IPS-15b (cell line): ENCODE results near the gene EBF3.
"Not testable (repeated sequence)": the region's sequence is repeated elsewhere in the genome, so short reads cannot be mapped to it uniquely, and the experiment has no call there.

Experiments
- H3K27me3 ChIP-seq: one replicate; pipeline ENCODE4 v1.6.1; 2013; ENCODE audit warnings: low read length; ENCODE audit not compliant: control insufficient read depth, insufficient read depth
- H3K36me3 ChIP-seq: one replicate; pipeline ENCODE4 v1.6.1; 2013; ENCODE audit warnings: low read length; ENCODE audit not compliant: control insufficient read depth, insufficient read depth
- H3K4me1 ChIP-seq: one replicate; pipeline ENCODE4 v1.6.1; 2013; ENCODE audit warnings: mild to moderate bottlenecking, low read length; ENCODE audit not compliant: control insufficient read depth, insufficient read depth
- H3K4me3 ChIP-seq: one replicate; pipeline ENCODE4 v1.5.1; 2013; ENCODE audit warnings: low read depth, low read length
- H3K9ac ChIP-seq: one replicate; pipeline ENCODE4 v1.6.1; 2013; ENCODE audit warnings: low read depth, mild to moderate bottlenecking, low read length
- H3K9me3 ChIP-seq: one replicate; pipeline ENCODE4 v1.6.1; 2013; ENCODE audit warnings: mild to moderate bottlenecking, low read length; ENCODE audit not compliant: control insufficient read depth, insufficient read depth

The EBF3 gene

GRCh38 chr10:129927351-129928120, 36.5 kb downstream of the EBF3 start:
- H3K9me3 ChIP-seq = no peaks in the 10 kb centered on the region
- H3K9ac ChIP-seq = no peak overlapping the region
- no peak overlapping the region for H3K4me3 ChIP-seq
- H3K27me3 ChIP-seq = no peaks in the 10 kb centered on the region
- H3K4me1 ChIP-seq = no peaks in the 10 kb centered on the region
- H3K36me3 ChIP-seq = no peaks in the 10 kb centered on the region

DNA sequence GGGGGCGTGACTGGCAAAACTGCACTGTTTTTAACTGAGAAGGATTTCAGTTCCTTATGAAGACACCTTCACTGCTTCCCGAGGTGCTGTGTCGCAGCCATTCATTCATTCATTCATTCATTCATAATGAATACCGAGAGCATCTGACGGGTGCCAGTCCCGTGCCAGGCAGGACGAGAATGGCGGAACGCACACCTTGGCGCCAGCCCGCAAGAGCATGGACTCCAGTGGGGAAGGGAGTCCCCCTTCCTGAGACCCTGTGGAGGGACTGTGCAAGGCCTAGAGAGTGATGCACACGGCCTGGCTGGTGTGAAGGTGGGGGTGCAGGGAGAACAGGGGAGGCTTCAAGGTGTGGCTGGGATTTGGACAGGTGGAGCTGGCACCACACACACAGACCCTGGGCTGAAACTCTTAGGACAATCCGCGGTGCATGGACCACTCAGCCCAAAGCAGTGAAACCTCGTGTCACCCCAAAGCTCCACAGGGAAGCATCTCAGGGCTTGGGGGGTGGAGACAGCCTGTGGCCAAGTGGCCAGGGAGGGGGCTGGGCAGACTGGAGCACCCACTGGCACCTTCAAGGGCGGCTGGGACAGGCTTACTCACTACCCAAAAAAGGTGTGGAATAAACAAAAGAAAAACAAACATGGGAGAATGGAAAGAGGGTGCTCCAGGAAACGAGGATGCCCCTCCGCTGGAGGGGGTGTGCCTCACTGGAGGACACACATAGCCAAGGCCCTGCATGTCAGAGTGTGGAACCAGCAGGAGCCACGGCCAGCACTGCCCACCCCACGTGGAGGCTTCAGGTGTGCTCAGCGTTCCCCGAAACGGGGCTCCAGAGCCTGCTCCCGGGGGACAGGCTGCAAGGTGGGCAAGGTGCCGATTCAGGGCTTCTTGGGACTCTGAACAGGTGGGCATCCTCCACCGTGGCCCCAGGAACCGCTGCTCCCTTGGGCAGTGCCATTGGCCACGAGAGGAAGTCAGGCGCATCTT, 37.7 kb downstream of the EBF3 start:
- Histone ChIP-seq H3K4me1 (no peaks in the 10 kb centered on the region), H3K9me3 (no peaks in the 10 kb centered on the region), H3K36me3 (no peaks in the 10 kb centered on the region), H3K9ac (no peak overlapping the region), H3K4me3 (no peak overlapping the region), H3K27me3 (no peaks in the 10 kb centered on the region)

- H3K4me3 ChIP-seq = no peak overlapping the region
- no peaks in the 10 kb centered on the region for H3K9me3 ChIP-seq
- H3K36me3 ChIP-seq = no peaks in the 10 kb centered on the region
- H3K4me1 ChIP-seq = no peaks in the 10 kb centered on the region
- no peaks in the 10 kb centered on the region for H3K27me3 ChIP-seq
- no peak overlapping the region for H3K9ac ChIP-seq
These were observed 39.5 kb downstream of the EBF3 start for GRCh38 chr10:129924375-129925085.

DNA sequence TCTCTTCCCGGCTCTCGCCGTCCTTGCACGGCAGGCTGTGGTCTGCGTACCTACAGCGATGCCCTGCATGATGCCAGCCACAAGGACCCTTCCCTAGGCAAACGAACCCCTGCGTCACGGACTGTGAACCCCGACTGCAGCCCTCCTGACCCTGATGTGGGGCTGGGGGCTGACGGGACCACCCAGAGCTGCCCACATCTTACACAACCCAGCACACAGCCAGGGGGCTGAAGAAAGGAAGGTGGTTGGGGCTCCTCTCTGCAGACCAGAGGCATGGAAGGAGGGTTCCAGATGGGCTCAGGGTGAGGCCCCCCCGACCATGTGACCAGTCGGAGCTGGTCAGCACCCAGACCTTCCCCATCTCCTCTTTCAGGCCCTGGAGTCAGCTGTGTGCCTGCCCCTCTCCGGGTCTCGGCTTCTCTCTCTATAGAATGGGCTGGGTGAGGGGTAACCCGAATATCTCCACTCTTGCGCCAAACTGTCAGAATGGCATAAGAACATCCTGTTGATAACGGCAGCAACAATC, 41.4 kb downstream of the EBF3 start:
- Histone ChIP-seq H3K4me3 (no peak overlapping the region), H3K9ac (no peak overlapping the region), H3K36me3 (no peaks in the 10 kb centered on the region), H3K9me3 (no peaks in the 10 kb centered on the region), H3K4me1 (no peaks in the 10 kb centered on the region), H3K27me3 (no peaks in the 10 kb centered on the region)

DNA sequence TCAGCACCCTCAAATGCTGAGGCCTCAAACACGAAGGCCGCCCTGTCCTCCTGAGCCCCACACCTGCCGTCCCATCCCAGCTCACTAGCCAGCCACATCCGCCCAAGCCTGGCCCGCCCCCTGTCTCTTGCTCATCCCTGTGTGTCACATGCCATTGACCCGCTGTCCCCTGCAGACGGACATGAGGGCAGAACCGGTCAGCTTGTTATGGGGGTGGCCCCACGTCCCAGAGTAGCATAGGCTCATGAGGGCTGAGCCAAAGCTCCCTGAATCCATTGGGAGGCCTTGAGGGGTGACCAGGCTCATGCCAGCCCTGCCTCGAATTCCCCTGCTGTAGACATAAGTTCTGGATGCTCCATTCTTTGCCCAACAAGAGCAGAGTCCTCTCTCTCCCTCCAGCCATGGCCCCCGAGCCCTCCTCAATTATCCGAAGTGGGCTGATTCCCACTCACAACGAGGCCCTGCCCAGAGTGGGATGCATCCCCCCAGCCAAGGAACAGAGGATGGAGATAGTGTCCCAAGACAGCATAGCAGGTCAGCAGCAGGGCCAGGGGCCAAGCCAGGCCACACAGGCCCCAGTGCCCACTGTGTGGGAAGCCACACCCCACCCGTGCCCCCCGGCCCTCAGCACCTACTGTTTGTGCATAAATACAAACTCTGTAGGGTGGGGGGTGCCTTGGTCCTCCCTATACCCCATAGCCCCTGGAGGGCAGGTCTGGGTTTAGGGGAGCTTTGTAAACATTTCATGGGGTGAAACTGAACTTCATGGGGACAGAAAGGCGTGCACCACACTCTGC, 42.1 kb downstream of the EBF3 start:
- Histone ChIP-seq H3K27me3 (no peaks in the 10 kb centered on the region), H3K4me1 (no peaks in the 10 kb centered on the region), H3K4me3 (no peak overlapping the region), H3K9me3 (no peaks in the 10 kb centered on the region), H3K36me3 (no peaks in the 10 kb centered on the region), H3K9ac (no peak overlapping the region)

- H3K4me1 ChIP-seq = no peaks in the 10 kb centered on the region
- H3K9ac ChIP-seq = no peak overlapping the region
- H3K4me3 ChIP-seq = no peak overlapping the region
- no peaks in the 10 kb centered on the region for H3K36me3 ChIP-seq
- no peaks in the 10 kb centered on the region for H3K9me3 ChIP-seq
- no peaks in the 10 kb centered on the region for H3K27me3 ChIP-seq
These were observed 42.9 kb downstream of the EBF3 start for GRCh38 chr10:129921065-129921670.

GRCh38 chr10:129920187-129920586, 43.9 kb downstream of the EBF3 start:
- H3K27me3 ChIP-seq, H3K4me1 ChIP-seq, H3K4me3 ChIP-seq, H3K9me3 ChIP-seq, H3K9ac ChIP-seq, H3K36me3 ChIP-seq: not testable (repeated sequence)

DNA sequence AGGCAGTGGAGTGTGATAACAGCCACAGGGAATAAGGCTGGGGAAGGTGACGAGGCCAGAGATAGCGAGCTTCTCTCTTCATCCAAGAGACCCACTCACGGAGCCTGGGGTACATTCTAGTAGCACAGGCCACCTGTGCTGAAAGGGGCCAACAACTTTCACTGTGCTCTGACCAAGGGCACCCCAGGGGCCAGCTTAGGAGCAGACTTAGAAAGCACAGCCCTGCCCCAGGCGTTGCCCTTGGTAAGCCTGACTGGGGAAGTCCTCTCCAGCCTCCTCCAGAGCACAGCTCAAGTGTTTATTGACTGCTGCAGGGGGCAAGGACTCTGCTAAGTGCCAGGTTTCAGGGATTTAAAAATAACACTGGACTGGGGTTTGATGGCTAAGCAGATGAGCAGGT, 44.7 kb downstream of the EBF3 start:
- H3K9ac ChIP-seq = no peak overlapping the region
- no peaks in the 10 kb centered on the region for H3K27me3 ChIP-seq
- no peak overlapping the region for H3K4me3 ChIP-seq
- H3K4me1 ChIP-seq = no peaks in the 10 kb centered on the region
- no peaks in the 10 kb centered on the region for H3K36me3 ChIP-seq
- H3K9me3 ChIP-seq = no peaks in the 10 kb centered on the region

GRCh38 chr10:129918836-129919235, 45.2 kb downstream of the EBF3 start:
- no peaks in the 10 kb centered on the region for H3K36me3 ChIP-seq
- no peak overlapping the region for H3K9ac ChIP-seq
- H3K4me1 ChIP-seq = no peaks in the 10 kb centered on the region
- H3K9me3 ChIP-seq = no peaks in the 10 kb centered on the region
- no peaks in the 10 kb centered on the region for H3K27me3 ChIP-seq
- H3K4me3 ChIP-seq = no peak overlapping the region

GRCh38 chr10:129918401-129918800, 45.7 kb downstream of the EBF3 start:
- no peaks in the 10 kb centered on the region for H3K27me3 ChIP-seq
- no peaks in the 10 kb centered on the region for H3K9me3 ChIP-seq
- H3K36me3 ChIP-seq = no peaks in the 10 kb centered on the region
- no peak overlapping the region for H3K9ac ChIP-seq
- H3K4me1 ChIP-seq = no peaks in the 10 kb centered on the region
- H3K4me3 ChIP-seq = no peak overlapping the region
